Measurements from ENCODE around the gene CEP83. TPM values are rescaled to one million over a fixed set of nuclear protein-coding genes. Genes with fewer than 3 reads are reported as not detected.

Gene CEP83
- total RNA-seq, 3 donors from 2014 or later, result 13.3 to 30.0 (median 23.3) TPM

DNA sequence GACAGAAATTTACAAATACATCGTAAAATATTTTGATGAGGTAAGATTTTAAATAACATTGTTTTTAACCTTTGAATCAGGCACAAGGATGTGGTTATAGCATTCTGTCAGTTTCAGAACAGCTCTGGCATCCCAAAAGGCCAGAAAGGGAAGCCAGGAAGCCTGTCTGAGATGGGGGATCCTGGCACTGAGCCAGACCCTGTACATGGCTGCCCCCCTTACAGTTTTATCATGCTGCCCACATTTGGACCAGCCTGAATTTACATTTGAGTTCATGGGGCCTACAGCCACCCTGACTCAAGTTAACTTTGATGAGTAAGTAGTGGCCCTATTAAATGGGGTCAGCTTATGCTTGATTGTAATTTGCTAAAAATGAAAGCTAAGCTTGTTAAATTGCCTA lies 155.7 kb downstream of the CEP83 start:
- TF ChIP-seq, protein P1, sequence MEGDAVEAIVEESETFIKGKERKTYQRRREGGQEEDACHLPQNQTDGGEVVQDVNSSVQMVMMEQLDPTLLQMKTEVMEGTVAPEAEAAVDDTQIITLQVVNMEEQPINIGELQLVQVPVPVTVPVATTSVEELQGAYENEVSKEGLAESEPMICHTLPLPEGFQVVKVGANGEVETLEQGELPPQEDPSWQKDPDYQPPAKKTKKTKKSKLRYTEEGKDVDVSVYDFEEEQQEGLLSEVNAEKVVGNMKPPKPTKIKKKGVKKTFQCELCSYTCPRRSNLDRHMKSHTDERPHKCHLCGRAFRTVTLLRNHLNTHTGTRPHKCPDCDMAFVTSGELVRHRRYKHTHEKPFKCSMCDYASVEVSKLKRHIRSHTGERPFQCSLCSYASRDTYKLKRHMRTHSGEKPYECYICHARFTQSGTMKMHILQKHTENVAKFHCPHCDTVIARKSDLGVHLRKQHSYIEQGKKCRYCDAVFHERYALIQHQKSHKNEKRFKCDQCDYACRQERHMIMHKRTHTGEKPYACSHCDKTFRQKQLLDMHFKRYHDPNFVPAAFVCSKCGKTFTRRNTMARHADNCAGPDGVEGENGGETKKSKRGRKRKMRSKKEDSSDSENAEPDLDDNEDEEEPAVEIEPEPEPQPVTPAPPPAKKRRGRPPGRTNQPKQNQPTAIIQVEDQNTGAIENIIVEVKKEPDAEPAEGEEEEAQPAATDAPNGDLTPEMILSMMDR (IDR thresholded peaks at IDR 0.05), result no peak
- no peak for TF ChIP-seq POLR2AphosphoS5 (IDR thresholded peaks at IDR 0.05)
- TF ChIP-seq POLR2A (IDR thresholded peaks at IDR 0.05), result no peak
- intact Hi-C loops (cut with DNase I; ENCODE audit: low total_unique reads), result no loop called here
- Histone ChIP-seq H3K27me3 (no peaks in the 10 kb centered on the region), H3K4me1 (no peaks in the 10 kb centered on the region), H3K4me3 (no peak overlapping the region), H3K27ac (no peak overlapping the region), H3K9me3 (no peaks in the 10 kb centered on the region), H3K36me3 (no peaks in the 10 kb centered on the region)
- DNase-seq (ENCODE audit: low spot score in 2 of 2), result no peak

DNA sequence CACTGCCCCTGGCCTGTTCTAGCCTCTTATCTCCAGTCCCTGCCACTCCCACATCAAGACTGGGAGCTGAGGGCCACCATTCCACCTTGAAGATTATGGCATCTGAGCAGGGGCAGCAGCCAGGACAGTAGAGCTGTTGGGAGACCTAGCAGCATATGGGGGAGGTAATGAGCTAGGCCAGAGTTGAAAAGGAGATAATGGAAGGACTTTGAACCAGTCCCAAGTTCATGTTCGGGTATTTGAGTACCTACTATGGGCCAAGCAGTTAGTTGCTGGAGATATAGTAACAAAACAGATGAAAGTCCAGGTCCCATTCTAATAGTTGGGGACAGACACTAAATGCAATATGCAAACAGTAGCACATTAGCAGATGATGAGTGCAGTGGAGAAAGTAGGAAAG lies 159.8 kb downstream of the CEP83 start:
- Histone ChIP-seq H3K4me1 (no peaks in the 10 kb centered on the region), H3K27me3 (no peaks in the 10 kb centered on the region), H3K4me3 (no peak overlapping the region), H3K9me3 (no peaks in the 10 kb centered on the region), H3K27ac (no peak overlapping the region), H3K36me3 (no peaks in the 10 kb centered on the region)
- TF ChIP-seq POLR2A (IDR thresholded peaks at IDR 0.05) (no peak), POLR2AphosphoS5 (IDR thresholded peaks at IDR 0.05) (no peak)
- TF ChIP-seq, protein P1 (IDR thresholded peaks at IDR 0.05), result no peak
- intact Hi-C loops (cut with DNase I; ENCODE audit: low total_unique reads), result no loop called here
- no peak for DNase-seq (ENCODE audit: low spot score in 2 of 2)

DNA sequence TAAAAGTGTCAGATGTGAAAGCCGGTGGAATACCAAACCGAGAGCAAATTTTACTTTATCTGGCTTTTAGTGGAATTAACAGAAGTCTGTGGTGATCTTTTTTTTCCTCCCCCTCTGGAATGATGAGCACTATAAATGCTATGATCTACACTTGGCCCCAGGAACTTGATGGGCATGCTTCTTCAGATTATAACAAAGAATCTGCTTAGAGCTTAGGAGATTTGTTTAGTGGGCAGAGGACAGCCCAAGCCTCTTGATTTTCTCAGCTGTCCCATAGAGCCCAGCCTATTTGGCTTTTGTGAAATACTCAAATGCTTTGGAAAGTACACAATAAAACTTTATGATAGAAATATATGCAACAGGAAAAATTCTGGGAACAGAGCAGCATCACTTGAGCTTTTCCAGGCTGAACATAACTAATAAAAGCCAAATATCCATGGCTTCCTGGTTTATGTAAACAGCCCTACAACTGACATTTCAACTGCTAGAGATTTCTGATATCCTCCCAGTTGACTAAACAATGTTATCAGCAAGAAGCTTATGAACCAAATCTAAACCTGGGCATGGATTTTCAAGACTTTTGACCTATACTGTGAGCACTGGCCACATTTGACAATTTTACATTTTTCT lies 161.7 kb downstream of the CEP83 start:
- intact Hi-C loops (cut with DNase I; ENCODE audit: low total_unique reads), result no loop called here
- H3K27ac ChIP-seq, result no peak overlapping the region
- H3K4me3 ChIP-seq, result no peak overlapping the region
- no peaks in the 10 kb centered on the region for H3K4me1 ChIP-seq
- no peaks in the 10 kb centered on the region for H3K27me3 ChIP-seq
- H3K9me3 ChIP-seq, result no peaks in the 10 kb centered on the region
- TF ChIP-seq POLR2A (IDR thresholded peaks at IDR 0.05) (no peak), POLR2AphosphoS5 (IDR thresholded peaks at IDR 0.05) (no peak)
- TF ChIP-seq, protein P1 (IDR thresholded peaks at IDR 0.05), result no peak
- no peaks in the 10 kb centered on the region for H3K36me3 ChIP-seq
- DNase-seq (ENCODE audit: low spot score in 2 of 2), result no peak

DNA sequence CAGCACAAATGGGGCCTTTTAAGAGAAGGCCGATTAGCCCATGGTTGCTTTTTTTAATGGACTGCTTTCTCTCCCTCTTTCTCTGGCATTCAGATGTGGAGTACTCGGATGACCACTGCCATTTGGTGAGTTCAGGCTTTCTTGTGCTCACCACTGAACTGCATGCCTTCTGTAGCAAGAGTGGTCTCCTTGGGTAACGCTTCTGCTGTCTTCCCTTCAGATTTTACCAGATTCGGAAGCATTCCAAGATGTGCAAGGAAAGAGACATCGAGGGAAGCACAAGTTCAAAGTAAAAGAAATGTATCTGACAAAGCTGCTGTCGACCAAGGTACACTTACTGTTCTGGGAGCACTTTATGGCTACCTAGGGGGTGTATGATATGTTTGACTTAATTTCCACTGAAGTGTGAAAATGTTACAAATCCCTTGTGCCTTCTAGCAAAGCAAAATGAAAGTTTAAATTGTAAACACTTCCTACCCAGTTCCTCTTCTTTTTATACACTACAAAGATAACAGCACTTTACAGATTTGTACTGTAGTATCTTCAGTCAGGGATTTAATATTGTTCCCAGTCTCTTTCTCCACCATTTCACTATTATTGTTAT lies 162.5 kb downstream of the CEP83 start:
- Histone ChIP-seq H3K4me1 (no peaks in the 10 kb centered on the region), H3K9me3 (no peaks in the 10 kb centered on the region), H3K27ac (no peak overlapping the region), H3K4me3 (no peak overlapping the region), H3K36me3 (no peaks in the 10 kb centered on the region), H3K27me3 (no peaks in the 10 kb centered on the region)
- intact Hi-C loops (cut with DNase I; ENCODE audit: low total_unique reads), result no loop called here
- no peak for DNase-seq (ENCODE audit: low spot score in 2 of 2)
- TF ChIP-seq POLR2A (IDR thresholded peaks at IDR 0.05), result no peak
- TF ChIP-seq POLR2AphosphoS5 (IDR thresholded peaks at IDR 0.05), result no peak
- TF ChIP-seq, protein P1 (IDR thresholded peaks at IDR 0.05), result no peak

DNA sequence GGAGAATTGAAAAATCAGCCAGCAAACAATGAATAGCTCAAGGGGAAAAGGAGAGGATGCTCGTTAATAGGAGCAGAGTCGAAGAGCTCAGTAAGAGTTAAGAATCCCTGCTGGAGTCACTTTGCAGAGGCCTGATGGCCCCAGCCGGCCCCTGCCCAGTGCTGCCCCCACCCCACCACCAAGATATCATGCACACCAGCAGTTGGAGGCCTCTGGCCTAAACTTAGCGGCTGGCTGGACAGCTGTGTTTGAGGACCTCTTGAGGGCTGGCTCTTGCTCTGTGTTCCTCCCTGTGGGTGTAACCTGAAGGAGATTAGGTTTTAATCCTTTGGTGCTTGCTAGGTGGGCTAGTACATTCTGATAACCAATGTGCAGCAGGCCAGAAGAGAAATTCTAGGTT lies 169.3 kb downstream of the CEP83 start:
- intact Hi-C loops (cut with DNase I; ENCODE audit: low total_unique reads), result no loop called here
- H3K36me3 ChIP-seq, result no peaks in the 10 kb centered on the region
- peak overlapping the region; percentile 61 to 71 for H3K27ac ChIP-seq
- H3K4me1 ChIP-seq, result no peaks in the 10 kb centered on the region
- no peak overlapping the region for H3K4me3 ChIP-seq
- no peak for DNase-seq (ENCODE audit: low spot score in 2 of 2)
- no peaks in the 10 kb centered on the region for H3K27me3 ChIP-seq
- H3K9me3 ChIP-seq, result no peaks in the 10 kb centered on the region
- no peak for TF ChIP-seq POLR2AphosphoS5 (IDR thresholded peaks at IDR 0.05)
- TF ChIP-seq, protein P1 (IDR thresholded peaks at IDR 0.05), result no peak
